Muscle of leg (tissue), 11 donors: Measurements from ENCODE around the gene ELF2. TPM values are rescaled to one million over a fixed set of nuclear protein-coding genes. Genes with fewer than 3 reads are reported as not detected.
A peak's percentile ranks its signal among the peaks of the same experiment; 100 is the strongest.
"Not testable (repeated sequence)": the region's sequence is repeated elsewhere in the genome, so short reads cannot be mapped to it uniquely, and the experiment has no call there.

Experiments used
- DNase-seq: peaks from one replicate; pipeline ENCODE4 v3.0.0; 2013
- H3K27ac ChIP-seq: one replicate; pipeline ENCODE4 v1.5.1; 2013; ENCODE audit warnings: mild to moderate bottlenecking, low read length, control low read depth
- H3K27me3 ChIP-seq: one replicate; pipeline ENCODE4 v1.6.1; 2013; ENCODE audit warnings: low read length; ENCODE audit not compliant: control insufficient read depth, insufficient read depth
- H3K36me3 ChIP-seq: one replicate; pipeline ENCODE4 v1.6.1; 2013; ENCODE audit warnings: low read length; ENCODE audit not compliant: control insufficient read depth, insufficient read depth
- H3K4me1 ChIP-seq: one replicate; pipeline ENCODE4 v1.6.1; 2013; ENCODE audit warnings: low read length; ENCODE audit not compliant: control insufficient read depth, insufficient read depth
- H3K4me3 ChIP-seq: one replicate; pipeline ENCODE4 v1.5.1; 2013; ENCODE audit warnings: low read length, control low read depth
- H3K9me3 ChIP-seq: replicated peaks from 2 replicates; pipeline ENCODE4 v1.6.1; 2013; ENCODE audit warnings: low read depth, low read length; ENCODE audit not compliant: control insufficient read depth
- WGBS: methylation state at CpG from one replicate; pipeline ENCODE4 v1.1.5; 2013; ENCODE audit warnings: missing lambda C conversion rate; ENCODE audit not compliant: insufficient coverage; 5-methylcytosine and 5-hydroxymethylcytosine counted together
- polyA plus RNA-seq, 8 donors: library from polyadenylated mRNA; unstranded; fragments of 120-200 nt; gene quantifications; one replicate each; pipeline versions ENCODE4 v1.2.1 to v1.2.3, GENCODE V29; 2013; ENCODE audit warnings: inconsistent platforms in 1 of 8, low replicate concordance in 1 of 8; ENCODE audit not compliant: insufficient read length in 8 of 8, insufficient read depth in 1 of 8
- total RNA-seq: library from RNA; stranded (reverse); fragments of 120-200 nt; gene quantifications from one replicate; pipeline ENCODE4 v1.2.4, GENCODE V29; 2013

ELF2 gene
- total and polyA plus RNA-seq, 9 donors = 36.9 to 58.8 (median 42.7) TPM

DNA sequence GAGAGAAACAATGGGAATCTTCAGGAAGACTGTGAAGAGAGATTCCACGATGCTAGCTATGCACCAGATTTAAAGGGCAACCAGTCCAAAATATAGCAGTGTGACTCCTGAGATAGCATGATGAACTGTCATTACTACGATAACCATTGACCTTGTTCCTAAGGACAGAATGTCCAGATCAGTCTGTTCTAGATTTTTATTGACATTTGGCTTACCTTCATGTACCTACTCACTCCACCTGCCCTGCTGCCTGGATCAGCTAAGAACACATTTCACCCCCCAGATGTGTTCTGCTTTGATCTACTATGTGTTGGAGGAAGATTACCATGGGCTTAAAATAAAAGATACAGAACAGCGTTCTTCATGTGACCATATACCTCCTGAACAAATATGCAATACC is 50.1 kb downstream of the ELF2 start:
- no peak overlapping the region for H3K27ac ChIP-seq
- H3K4me3 ChIP-seq = no peak overlapping the region
- H3K36me3 ChIP-seq = no peaks in the 10 kb centered on the region
- no peak for DNase-seq
- no peaks in the 10 kb centered on the region for H3K4me1 ChIP-seq
- WGBS = 78% methylated on average over 2 of the region's 3 CpGs
- no peaks in the 10 kb centered on the region for H3K27me3 ChIP-seq
- H3K9me3 ChIP-seq = no peaks in the 10 kb centered on the region

DNA sequence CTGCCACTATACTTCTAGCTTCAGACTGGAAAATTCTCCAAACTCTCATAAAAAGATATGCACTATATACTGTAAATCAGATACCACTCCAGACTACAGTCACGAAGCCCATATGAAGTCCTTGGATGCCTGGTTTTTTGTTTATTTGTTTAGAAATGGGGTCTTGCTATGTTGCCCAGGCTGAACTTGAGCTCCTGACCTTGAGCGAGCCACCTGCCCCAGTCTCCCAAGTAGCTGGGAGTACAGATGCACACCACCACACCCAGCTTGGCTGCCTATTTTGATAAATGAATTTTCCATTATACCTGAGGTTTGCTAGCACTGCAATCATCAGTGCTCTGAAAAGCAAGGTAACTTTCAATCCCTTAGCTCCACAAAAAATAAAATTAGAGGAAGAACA is 53.1 kb downstream of the ELF2 start:
- WGBS = no CpG with 5 or more reads among the region's 2 CpGs

DNA sequence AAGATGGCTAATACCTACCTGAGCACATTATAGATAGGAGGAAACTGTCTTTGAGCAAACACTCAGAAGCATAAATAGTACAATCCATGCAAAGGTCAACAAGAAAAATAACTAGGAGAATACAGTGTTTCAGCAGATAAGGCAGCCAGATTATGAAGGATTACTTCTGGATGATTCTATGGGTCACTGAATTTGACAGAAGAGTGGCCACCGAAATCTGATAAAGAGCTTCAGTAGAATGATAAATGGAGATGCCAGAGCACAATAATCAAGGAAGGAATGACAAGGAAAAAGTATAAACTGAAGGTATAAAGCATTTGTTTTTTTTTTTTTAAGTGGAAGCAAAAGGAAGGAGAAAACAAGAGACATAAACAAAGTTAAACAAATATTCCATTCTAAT is 58.7 kb downstream of the ELF2 start:
- peaks cover 3% of the 10 kb centered on the region for H3K36me3 ChIP-seq
- H3K9me3 ChIP-seq = no peaks in the 10 kb centered on the region
- WGBS = 100% methylated on average over 1 of the region's 1 CpG
- no peak overlapping the region for H3K4me3 ChIP-seq
- H3K27ac ChIP-seq = no peak overlapping the region
- H3K4me1 ChIP-seq = no peaks in the 10 kb centered on the region
- DNase-seq = no peak
- no peaks in the 10 kb centered on the region for H3K27me3 ChIP-seq

More for the DNA sequence above, 53.1 kb downstream of the ELF2 start:
- no peak overlapping the region for H3K4me3 ChIP-seq
- no peaks in the 10 kb centered on the region for H3K36me3 ChIP-seq
- H3K27ac ChIP-seq = no peak overlapping the region
- no peaks in the 10 kb centered on the region for H3K4me1 ChIP-seq
- no peak for DNase-seq
- no peaks in the 10 kb centered on the region for H3K27me3 ChIP-seq
- H3K9me3 ChIP-seq = no peaks in the 10 kb centered on the region

DNA sequence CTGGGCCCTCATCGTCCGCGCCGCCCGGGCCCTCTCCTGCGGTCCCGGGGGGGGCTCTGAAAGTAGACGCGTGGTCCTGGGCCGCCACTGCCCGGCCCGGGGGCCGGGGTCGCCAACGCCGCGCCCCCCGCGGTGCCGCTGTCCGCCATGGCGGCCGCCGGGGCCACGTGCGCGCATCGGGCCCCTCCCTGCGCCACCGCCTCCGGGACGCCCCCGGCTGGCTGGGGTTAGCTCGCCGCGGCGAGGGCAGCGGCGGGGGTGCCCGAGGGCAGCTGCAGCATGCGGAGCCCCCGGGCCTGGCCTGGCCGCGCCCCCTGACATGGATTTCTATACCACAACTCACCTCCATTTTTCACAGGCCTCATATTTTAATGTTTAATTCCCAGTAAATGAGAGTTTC is 61.8 kb downstream of the ELF2 start:
- Histone ChIP-seq H3K36me3 (peaks cover 3% of the 10 kb centered on the region), H3K9me3 (no peaks in the 10 kb centered on the region), H3K27ac (no peak overlapping the region), H3K4me3 (no peak overlapping the region), H3K4me1 (no peaks in the 10 kb centered on the region), H3K27me3 (no peaks in the 10 kb centered on the region)
- WGBS = 97% methylated on average over 41 of the region's 44 CpGs
- no peak for DNase-seq

DNA sequence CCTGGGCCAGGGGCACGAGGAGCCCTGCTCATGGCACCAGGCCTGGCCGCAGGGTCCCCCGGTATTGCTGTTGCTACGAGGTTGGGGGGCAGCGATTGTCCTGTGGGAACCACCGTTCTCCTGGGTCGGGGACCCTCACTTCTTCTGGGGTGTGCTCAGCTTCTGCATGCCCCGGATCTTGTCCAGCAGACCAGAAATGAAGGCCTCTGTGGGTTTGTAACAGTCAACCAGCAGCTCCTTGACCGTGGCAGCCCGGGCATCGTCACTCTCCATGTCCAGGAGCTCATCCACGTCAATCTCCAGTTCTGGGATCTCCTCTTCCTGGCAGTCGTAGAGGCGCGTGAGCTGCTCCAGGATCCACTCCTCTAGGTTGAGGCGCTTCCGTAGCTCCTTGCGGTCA is 62.2 kb downstream of the ELF2 start:
- H3K27ac ChIP-seq, H3K36me3 ChIP-seq, H3K4me3 ChIP-seq, H3K4me1 ChIP-seq, DNase-seq, H3K9me3 ChIP-seq, H3K27me3 ChIP-seq: not testable (repeated sequence)
- WGBS = 98% methylated on average over 13 of the region's 18 CpGs

DNA sequence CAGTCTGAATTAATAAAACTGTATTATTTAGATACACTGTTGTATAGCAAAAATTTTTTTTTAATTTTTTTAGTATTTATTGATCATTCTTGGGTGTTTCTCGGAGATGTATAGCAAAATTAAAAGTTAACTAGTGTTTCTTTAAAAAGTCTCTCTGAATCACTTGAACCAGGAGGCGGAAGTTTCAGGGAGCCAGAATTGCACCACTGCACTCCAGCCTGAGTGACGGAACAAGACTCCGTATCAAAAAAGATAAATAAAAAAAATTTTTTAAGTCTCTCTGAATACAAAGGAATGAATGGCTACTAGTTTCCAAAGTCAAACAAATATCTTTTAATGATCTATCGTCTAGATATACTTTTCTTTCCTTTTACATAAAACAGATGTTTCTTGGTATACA is 64.4 kb downstream of the ELF2 start:
- H3K27me3 ChIP-seq = no peaks in the 10 kb centered on the region
- H3K9me3 ChIP-seq = no peaks in the 10 kb centered on the region
- no peaks in the 10 kb centered on the region for H3K4me1 ChIP-seq
- peaks cover 3% of the 10 kb centered on the region for H3K36me3 ChIP-seq
- WGBS = no CpG with 5 or more reads among the region's 5 CpGs
- DNase-seq = no peak
- H3K4me3 ChIP-seq = no peak overlapping the region
- H3K27ac ChIP-seq = no peak overlapping the region

DNA sequence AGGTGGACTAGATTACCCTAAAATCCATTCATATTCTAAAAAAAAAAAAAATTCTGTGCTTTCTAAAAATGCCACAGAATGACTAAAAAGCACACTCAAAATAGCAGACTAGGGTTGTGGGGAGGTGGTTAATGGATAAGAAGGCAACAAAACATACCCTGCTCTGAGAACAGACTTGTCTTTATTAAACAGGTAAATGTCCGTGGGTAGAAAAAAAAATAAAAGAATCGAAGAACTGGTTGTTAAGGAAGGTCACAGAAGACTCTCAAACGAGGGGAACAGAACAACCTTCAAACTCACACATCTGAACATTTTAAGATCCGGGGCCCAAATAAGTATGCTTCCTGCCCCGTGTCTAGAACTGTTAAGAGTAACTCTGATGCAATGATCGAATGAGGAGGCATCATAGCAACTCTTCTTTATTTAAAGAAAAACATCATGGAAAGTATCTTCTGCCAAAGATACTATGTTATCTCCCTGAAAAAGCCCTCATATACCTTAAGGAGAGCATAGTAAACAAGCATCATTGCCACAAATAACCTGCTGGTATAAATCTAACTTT is 68.4 kb downstream of the ELF2 start:
- Histone ChIP-seq H3K36me3 (no peaks in the 10 kb centered on the region), H3K27me3 (no peaks in the 10 kb centered on the region), H3K27ac (no peak overlapping the region), H3K4me3 (no peak overlapping the region), H3K4me1 (no peaks in the 10 kb centered on the region), H3K9me3 (no peaks in the 10 kb centered on the region)
- DNase-seq = no peak
- WGBS = no CpG with 5 or more reads among the region's 6 CpGs

DNA sequence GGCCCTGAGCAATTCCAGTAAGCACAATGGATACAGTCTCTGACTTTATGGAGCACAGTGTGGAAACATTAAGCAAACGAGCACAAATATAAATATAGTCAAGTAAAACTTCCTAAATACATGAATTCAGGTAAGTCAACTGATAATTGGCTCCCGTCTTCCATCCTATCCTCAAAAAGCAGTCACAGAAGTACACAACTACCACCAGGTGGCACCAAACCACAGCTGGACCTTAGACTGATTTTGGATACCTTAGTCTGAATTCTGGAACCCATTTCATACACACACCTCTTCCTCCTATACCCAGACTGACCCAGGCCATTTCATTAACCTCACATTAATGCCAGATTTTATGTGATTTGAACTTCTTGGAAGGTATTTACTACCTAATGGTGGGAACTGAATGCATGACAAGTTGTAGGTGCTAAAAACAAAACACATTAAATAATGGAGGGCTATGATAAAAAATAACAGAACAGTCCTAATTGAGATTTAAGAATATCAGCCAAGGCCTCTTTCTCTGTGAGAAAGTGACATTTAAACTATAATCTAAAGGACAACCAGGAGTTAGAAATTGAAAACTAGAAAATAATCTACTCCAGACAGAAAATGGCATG is 77.5 kb downstream of the ELF2 start:
- WGBS = 29% methylated on average over 1 of the region's 2 CpGs
- Histone ChIP-seq H3K4me1 (no peaks in the 10 kb centered on the region), H3K27ac (no peak overlapping the region), H3K4me3 (no peak overlapping the region), H3K36me3 (no peaks in the 10 kb centered on the region), H3K9me3 (no peaks in the 10 kb centered on the region), H3K27me3 (no peaks in the 10 kb centered on the region)
- DNase-seq = peak; percentile 90

DNA sequence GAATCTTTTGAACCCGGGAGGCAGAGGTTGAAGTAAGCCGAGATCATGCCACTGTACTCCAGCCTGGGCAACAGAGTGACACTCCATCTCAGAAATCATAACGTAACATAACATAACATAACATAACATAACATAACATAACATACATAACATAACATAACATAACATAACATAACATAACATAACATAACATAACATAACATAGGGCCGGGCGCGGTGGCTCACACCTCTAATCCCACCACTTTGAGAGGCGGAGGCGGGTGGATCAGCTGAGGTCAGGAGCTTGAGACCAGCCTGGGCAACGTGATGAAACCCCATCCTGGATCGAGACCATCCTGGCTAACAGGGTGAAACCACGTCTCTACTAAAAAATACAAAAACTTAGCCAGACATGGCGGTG is 84.7 kb downstream of the ELF2 start:
- 97% methylated on average over 7 of the region's 12 CpGs for WGBS
- H3K27ac ChIP-seq = no peak overlapping the region
- no peaks in the 10 kb centered on the region for H3K27me3 ChIP-seq
- no peak overlapping the region for H3K4me3 ChIP-seq
- DNase-seq = no peak
- H3K9me3 ChIP-seq = no peaks in the 10 kb centered on the region
- H3K36me3 ChIP-seq = no peaks in the 10 kb centered on the region
- H3K4me1 ChIP-seq = no peaks in the 10 kb centered on the region

DNA sequence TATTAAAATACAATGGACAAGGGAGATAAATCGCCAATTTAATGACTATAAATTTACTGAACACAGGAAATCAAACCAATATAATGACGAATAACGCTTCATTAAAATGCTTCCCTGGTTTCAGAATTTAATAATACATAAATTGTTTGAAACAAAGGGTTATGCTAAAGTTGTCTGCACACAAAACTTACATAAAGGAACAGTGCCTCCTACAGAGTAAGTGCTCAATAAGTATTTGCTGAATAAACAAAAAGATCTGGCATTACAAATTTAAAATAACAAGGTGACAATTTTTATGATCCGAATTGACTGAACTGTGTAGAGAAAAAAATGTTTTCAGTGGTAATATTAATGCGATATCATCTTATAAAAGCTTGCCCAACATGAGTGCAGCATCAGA is 91.9 kb downstream of the ELF2 start:
- DNase-seq = peak; percentile 25
- H3K36me3 ChIP-seq = no peaks in the 10 kb centered on the region
- H3K4me3 ChIP-seq = peak overlapping the region; percentile 94
- H3K27me3 ChIP-seq = no peaks in the 10 kb centered on the region
- no peaks in the 10 kb centered on the region for H3K4me1 ChIP-seq
- peak overlapping the region; percentile 99 for H3K27ac ChIP-seq
- H3K9me3 ChIP-seq = no peaks in the 10 kb centered on the region
- WGBS = no CpG with 5 or more reads among the region's 5 CpGs

DNA sequence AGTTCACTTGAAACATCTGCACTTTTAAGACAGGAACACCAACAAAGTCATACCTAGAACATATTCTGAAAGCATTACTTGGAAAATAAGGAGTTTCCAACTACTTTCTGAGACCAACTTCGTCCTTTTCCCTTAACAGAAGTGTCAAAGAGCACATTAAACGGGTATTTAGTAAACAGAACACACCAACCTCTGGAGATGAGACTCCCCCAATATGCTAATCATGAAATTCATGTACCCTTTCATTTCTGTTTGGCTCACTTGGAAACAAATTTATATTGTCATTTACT is 92.3 kb downstream of the ELF2 start:
- H3K27ac ChIP-seq = peak overlapping the region; percentile 99
- no peaks in the 10 kb centered on the region for H3K4me1 ChIP-seq
- H3K9me3 ChIP-seq = no peaks in the 10 kb centered on the region
- no peaks in the 10 kb centered on the region for H3K36me3 ChIP-seq
- DNase-seq = no peak
- no CpG with 5 or more reads among the region's 2 CpGs for WGBS
- peak overlapping the region; percentile 94 for H3K4me3 ChIP-seq
- no peaks in the 10 kb centered on the region for H3K27me3 ChIP-seq
